ENCODE measurements around the gene OLFM2. TPM values are rescaled to one million over a fixed set of nuclear protein-coding genes. Genes with fewer than 3 reads are reported as not detected.

The OLFM2 gene
- total and polyA plus RNA-seq, 9 of the 15 experiments (the other 6 are each of a cell fraction or from before 2014, with no cell fraction given): 0.10 to 0.33 (median 0.23) TPM; not detected in 4

DNA sequence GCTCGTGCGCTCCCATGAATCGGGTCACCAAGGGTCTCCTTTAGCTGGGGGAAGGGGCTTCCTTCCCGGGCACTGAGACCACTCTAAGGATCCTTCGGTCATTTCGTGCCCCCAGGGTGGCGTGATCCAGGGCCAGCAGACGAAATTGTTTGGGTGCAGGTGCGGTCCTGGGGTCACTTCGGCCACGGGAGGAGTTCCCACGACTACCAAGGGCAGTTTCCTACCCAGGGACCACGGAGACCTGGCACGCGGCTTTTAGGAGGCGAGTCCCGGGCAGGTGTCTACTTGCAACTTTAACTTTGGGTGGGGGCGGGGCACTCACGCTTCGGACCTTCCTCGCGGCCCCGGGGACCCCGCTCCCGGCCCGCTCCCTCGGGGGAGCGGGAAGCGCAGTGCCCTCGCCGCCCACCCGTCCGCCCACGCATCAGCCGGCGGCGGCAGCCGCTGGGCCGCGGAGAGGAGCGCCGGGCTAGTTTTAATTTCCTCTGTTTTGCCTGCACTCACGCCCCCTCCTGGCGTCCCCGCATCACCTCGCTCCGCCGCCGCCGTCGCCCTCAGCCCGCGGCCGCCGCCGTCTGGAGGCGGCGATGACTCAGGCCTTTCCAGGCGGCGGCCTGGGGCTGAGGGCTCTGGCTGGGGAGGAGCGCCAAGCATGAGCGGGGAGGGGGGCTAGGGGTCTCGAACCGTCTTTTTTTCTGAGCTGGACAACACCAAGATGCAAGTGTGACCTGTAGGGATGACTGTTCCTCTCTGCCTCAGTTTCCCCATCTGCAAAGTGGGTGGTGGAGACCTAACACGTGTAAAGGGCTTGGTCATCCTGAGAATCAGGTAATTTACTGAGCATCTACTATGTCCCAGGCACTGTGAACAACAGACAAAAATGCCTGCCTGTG, 21.8 kb downstream of the OLFM2 start (continued):
- TF ChIP-seq HMGN3 (IDR thresholded peaks at IDR 0.05; ENCODE audit: borderline replicate concordance, extremely low read depth, insufficient read length, low read depth, low read length) (peak; percentile 95), EZH2 (IDR thresholded peaks at IDR 0.05; ENCODE audit: borderline replicate concordance, low read depth, low read length) (no peak), HMG20B (CRISPR knock-in tag; IDR thresholded peaks at IDR 0.05) (no peak), SNIP1 (IDR thresholded peaks at IDR 0.05; ENCODE audit: low read depth) (no peak), SAFB (IDR thresholded peaks at IDR 0.05; ENCODE audit: borderline replicate concordance, low read depth, low read length) (peak; percentile 57; the same call in 1 of the 2 replicates), ETS2 (tag; IDR thresholded peaks at IDR 0.05; ENCODE audit: borderline replicate concordance, poor library complexity, severe bottlenecking) (no peak)
- TF ChIP-seq, protein P1, sequence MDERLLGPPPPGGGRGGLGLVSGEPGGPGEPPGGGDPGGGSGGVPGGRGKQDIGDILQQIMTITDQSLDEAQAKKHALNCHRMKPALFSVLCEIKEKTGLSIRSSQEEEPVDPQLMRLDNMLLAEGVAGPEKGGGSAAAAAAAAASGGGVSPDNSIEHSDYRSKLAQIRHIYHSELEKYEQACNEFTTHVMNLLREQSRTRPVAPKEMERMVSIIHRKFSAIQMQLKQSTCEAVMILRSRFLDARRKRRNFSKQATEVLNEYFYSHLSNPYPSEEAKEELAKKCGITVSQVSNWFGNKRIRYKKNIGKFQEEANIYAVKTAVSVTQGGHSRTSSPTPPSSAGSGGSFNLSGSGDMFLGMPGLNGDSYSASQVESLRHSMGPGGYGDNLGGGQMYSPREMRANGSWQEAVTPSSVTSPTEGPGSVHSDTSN (CRISPR knock-in tag; IDR thresholded peaks at IDR 0.05; ENCODE audit: low read depth): no peak
- TF ChIP-seq, protein P1 (tag; conservative IDR thresholded peaks at IDR 0.05; ENCODE audit: low read depth): no peak
- TF ChIP-seq, protein P2, sequence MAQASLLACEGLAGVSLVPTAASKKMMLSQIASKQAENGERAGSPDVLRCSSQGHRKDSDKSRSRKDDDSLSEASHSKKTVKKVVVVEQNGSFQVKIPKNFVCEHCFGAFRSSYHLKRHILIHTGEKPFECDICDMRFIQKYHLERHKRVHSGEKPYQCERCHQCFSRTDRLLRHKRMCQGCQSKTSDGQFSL (CRISPR knock-in tag; IDR thresholded peaks at IDR 0.05): no peak
- TF ChIP-seq, protein P2 (tag; IDR thresholded peaks at IDR 0.05): no peak
- TF ChIP-seq, protein P3, sequence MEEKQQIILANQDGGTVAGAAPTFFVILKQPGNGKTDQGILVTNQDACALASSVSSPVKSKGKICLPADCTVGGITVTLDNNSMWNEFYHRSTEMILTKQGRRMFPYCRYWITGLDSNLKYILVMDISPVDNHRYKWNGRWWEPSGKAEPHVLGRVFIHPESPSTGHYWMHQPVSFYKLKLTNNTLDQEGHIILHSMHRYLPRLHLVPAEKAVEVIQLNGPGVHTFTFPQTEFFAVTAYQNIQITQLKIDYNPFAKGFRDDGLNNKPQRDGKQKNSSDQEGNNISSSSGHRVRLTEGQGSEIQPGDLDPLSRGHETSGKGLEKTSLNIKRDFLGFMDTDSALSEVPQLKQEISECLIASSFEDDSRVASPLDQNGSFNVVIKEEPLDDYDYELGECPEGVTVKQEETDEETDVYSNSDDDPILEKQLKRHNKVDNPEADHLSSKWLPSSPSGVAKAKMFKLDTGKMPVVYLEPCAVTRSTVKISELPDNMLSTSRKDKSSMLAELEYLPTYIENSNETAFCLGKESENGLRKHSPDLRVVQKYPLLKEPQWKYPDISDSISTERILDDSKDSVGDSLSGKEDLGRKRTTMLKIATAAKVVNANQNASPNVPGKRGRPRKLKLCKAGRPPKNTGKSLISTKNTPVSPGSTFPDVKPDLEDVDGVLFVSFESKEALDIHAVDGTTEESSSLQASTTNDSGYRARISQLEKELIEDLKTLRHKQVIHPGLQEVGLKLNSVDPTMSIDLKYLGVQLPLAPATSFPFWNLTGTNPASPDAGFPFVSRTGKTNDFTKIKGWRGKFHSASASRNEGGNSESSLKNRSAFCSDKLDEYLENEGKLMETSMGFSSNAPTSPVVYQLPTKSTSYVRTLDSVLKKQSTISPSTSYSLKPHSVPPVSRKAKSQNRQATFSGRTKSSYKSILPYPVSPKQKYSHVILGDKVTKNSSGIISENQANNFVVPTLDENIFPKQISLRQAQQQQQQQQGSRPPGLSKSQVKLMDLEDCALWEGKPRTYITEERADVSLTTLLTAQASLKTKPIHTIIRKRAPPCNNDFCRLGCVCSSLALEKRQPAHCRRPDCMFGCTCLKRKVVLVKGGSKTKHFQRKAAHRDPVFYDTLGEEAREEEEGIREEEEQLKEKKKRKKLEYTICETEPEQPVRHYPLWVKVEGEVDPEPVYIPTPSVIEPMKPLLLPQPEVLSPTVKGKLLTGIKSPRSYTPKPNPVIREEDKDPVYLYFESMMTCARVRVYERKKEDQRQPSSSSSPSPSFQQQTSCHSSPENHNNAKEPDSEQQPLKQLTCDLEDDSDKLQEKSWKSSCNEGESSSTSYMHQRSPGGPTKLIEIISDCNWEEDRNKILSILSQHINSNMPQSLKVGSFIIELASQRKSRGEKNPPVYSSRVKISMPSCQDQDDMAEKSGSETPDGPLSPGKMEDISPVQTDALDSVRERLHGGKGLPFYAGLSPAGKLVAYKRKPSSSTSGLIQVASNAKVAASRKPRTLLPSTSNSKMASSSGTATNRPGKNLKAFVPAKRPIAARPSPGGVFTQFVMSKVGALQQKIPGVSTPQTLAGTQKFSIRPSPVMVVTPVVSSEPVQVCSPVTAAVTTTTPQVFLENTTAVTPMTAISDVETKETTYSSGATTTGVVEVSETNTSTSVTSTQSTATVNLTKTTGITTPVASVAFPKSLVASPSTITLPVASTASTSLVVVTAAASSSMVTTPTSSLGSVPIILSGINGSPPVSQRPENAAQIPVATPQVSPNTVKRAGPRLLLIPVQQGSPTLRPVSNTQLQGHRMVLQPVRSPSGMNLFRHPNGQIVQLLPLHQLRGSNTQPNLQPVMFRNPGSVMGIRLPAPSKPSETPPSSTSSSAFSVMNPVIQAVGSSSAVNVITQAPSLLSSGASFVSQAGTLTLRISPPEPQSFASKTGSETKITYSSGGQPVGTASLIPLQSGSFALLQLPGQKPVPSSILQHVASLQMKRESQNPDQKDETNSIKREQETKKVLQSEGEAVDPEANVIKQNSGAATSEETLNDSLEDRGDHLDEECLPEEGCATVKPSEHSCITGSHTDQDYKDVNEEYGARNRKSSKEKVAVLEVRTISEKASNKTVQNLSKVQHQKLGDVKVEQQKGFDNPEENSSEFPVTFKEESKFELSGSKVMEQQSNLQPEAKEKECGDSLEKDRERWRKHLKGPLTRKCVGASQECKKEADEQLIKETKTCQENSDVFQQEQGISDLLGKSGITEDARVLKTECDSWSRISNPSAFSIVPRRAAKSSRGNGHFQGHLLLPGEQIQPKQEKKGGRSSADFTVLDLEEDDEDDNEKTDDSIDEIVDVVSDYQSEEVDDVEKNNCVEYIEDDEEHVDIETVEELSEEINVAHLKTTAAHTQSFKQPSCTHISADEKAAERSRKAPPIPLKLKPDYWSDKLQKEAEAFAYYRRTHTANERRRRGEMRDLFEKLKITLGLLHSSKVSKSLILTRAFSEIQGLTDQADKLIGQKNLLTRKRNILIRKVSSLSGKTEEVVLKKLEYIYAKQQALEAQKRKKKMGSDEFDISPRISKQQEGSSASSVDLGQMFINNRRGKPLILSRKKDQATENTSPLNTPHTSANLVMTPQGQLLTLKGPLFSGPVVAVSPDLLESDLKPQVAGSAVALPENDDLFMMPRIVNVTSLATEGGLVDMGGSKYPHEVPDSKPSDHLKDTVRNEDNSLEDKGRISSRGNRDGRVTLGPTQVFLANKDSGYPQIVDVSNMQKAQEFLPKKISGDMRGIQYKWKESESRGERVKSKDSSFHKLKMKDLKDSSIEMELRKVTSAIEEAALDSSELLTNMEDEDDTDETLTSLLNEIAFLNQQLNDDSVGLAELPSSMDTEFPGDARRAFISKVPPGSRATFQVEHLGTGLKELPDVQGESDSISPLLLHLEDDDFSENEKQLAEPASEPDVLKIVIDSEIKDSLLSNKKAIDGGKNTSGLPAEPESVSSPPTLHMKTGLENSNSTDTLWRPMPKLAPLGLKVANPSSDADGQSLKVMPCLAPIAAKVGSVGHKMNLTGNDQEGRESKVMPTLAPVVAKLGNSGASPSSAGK (IDR thresholded peaks at IDR 0.05): peak; percentile 72
